GOT3 (cell line): ENCODE data around the gene LAMB1.
"Not testable (repeated sequence)": the region's sequence is repeated elsewhere in the genome, so short reads cannot be mapped to it uniquely, and the experiment has no call there.

Experiments
- DNase-seq: peaks from one replicate; lab custom pipeline; 2025; ENCODE audit warnings: mixed read lengths; lab: John Stamatoyannopoulos, UW

LAMB1 gene

DNA sequence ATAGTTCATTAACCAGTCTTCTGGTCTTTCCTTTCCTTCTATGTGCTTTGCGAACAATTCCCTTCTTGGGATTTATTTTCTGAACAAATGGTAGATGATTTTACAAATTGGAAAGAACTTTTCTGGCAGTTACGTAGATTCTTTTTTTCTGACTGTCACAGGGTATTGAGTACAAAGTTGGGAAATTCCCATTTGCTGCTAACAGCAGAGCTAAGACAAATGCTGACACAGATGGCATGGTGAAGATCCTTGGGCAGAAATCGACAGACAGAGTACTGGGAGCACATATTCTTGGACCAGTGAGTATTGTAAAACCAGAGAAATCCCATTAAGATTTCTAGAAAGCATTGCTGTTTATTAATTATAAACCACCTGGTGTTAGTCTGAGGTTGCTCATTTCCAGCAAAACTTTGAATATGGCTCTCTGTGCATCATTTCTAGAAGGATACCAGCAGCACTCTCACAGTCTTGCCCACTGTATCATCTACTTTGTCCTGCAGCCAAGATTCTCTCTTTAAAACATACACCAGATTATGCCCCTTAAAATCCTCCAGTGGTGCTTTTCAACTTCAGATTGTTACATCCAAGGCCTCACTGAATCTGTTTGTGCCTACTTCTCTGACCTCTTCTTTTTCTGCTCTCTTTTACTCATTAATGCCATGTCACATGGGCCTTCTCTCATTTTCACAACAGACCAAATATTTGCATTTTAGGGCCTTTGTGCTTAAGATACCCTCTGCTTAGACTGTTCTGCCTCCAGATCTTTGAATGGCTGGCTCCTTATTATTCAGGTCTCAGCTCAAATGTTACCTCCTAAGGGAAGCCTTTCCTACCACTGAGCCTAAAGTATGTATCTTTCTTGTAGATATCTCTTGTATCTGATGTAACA lies 85.0 kb downstream of the LAMB1 start:
- DNase-seq: no peak

DNA sequence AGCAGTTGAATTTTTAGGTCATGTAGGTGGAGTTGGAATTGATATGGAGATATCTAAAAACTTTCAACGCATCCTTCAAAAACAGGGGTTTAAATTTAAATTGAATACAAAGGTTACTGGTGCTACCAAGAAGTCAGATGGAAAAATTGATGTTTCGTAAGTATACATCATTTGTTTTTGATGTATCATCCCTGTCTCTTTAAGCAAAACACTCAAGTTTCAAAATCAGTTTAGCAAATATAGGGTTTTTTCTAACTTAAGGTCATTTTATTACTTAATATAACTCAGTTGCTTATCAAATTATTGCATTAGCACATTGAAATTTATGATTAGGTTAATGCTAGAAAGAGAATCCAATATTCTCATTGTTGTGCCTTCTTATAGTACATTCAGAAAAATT lies 87.4 kb downstream of the LAMB1 start:
- no peak for DNase-seq

DNA sequence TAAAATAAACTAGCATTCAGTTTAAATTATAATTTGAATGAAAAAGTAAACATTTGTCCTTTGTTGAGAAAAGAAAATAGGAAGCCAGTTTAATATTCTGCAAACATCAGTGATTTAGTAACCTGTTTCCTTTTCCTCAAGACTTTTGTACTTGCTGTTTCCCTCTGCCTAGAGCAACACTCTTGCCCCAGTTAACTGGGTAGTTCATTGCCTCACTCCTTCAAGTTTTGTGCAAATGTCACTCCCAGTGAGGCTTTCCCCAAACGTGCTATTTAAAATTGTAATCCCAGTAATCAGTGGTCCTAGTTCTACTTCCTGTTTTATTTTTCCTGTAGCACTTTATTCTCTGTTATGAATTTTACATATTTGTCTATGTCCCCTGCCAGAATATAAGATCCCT lies 88.1 kb downstream of the LAMB1 start:
- DNase-seq: no peak

DNA sequence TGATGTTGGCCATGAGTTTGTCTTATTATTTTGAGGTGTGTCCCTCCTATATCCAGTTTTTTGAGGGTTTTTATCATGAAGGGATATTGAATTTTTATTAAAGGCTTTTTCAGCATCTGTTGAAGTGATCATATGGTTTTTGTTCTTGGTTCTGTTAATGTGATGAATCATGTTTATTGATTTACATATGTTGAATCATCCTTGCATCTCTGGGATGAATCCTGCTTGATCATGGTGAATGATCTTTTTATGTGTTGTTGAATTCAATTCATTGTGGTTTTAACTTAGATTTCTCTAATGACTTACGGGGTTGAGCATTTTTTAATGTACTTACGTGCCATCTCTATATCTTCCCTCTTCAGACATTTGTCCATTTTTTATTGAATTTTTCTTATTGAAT lies 89.1 kb downstream of the LAMB1 start:
- DNase-seq: no peak

DNA sequence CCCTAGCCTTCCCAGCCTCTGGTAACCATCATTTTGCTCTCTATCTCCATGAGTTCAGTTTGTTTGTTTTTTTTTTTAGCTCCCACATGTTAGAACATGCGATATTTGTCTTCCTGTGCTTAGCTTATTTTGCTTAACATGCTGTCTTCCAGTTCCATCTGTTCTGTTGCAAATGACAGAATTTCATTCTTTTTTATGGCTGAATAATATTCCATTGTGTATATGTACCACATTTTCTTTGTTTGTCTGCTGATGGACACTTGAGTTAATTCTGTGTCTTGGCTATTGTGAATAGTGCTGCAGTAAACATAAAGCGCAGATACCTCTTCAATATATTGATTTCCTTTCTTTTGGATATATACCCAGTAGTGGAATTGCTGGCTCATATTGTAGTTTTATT lies 91.0 kb downstream of the LAMB1 start:
- no peak for DNase-seq

DNA sequence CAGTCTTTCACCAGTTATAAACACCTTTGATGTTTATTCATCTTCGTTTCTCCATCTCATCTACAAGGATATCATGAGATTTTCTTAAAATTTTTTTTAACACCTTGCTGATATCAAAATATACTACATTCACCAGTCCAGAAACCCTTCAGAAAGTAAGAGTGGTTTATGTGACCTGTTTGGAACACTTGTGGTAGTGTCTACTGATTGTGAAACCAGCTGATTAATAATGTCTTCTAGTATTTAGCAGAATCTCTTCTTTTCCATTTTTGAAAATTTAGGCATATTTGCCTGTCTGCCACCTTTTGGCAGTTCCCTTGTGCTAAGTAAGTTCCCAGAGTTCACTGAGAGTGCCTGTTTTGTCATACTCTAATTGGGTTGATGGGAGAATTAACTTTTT lies 93.5 kb downstream of the LAMB1 start:
- no peak for DNase-seq

DNA sequence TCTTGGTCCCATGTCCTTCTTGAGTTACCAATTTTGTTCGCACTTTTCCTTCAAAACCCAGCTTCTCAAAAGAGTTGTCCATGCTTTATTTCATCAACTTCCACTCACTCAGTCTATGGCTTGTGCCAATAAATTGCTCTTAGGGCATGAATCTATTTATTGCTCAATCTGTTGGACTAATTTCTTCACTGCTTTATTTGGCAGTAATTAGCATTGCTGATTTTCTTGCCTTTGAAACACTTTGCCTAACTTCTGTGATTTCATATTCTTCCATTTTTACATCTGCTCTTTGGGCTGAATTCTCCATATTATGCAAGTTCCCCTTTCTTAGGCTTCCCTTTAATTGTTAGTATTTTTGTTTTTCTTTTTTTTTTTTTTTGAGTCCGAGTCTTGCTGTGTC lies 95.2 kb downstream of the LAMB1 start:
- DNase-seq: no peak

DNA sequence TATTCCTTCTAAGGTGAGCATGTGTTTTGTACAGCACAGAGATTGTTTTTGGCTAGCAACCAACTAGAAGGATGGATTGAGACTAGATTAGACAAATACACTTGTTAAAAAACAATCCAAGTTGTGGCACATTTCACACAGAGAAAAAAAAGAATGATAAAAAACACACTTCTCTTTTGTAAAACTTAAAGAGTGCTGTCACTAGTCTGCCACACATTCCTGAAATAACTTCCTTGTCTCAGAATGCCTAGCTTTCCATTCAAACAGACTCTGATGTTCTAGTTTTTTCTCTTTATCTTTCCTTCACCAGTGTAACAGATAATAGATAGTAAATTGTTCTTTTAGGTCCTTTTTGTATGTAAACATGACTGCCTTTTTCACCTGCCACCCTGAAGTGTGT lies 100.6 kb downstream of the LAMB1 start:
- no peak for DNase-seq

DNA sequence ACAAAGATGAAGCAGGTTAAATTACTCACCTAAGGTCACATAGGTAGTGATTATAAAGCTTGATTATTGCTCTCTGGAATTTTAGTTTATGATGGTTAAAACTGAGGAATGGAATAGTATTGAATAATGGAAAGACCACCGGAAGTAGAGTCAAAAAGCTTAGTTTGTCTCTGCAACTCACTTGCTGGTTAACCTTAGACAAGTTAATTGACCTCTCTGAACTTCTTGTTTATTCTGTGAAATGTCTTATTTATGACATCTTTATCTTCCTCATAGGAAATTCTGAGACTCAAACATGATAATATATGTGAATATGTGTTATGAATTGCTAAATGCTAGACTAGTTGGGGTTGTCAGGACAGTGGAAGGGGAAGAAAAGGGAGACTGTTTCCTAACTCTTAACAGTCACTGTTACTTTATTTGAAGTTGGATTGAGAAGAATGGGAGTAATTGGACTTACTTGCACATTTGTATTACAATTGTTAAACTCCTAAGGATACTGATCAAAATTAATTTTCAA lies 102.4 kb downstream of the LAMB1 start:
- DNase-seq: no peak

DNA sequence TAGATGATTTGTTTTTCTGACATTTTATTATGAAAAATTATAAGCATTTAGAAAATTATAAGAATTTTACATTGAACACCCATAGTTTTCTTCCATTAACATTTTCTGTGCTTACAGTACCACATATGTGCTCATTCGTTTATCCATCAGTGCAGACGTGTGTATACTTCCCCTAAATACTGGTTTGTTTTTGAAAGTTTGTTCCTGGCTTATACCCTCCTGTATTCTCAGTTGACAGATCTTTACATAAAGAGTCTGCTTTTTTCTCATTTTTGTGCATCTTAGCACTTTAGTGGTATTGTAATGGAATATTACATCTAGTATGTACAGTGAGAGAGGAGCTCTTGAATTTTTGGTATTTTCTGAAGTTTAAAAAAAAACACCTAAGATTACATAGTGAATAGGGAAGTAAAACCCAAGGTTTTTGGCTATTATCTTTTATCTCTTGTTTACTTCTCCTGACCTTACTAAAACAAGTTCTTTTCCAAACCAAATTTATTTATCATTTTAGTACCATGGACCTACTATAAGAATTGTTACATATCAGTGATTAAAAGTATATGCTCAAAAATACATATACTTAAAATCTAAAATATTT lies 103.9 kb downstream of the LAMB1 start:
- no peak for DNase-seq

DNA sequence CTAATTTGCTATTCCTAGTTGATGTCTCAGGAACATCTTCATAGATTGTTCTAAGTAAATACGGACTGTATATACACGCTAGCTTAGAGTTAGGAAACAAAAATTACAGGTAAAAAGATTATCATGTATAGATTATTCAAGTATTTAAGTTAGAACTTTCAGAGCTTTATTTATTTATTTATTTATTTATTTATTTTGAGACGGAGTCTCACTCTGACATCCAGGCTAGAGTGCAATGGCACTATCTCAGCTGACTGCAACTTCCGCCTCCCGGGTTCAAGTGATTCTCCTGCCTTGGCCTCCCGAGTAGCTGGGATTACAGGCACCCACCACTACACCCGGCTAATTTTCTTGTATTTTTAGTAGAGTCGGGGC lies 110.6 kb downstream of the LAMB1 start:
- not testable (repeated sequence) for DNase-seq

DNA sequence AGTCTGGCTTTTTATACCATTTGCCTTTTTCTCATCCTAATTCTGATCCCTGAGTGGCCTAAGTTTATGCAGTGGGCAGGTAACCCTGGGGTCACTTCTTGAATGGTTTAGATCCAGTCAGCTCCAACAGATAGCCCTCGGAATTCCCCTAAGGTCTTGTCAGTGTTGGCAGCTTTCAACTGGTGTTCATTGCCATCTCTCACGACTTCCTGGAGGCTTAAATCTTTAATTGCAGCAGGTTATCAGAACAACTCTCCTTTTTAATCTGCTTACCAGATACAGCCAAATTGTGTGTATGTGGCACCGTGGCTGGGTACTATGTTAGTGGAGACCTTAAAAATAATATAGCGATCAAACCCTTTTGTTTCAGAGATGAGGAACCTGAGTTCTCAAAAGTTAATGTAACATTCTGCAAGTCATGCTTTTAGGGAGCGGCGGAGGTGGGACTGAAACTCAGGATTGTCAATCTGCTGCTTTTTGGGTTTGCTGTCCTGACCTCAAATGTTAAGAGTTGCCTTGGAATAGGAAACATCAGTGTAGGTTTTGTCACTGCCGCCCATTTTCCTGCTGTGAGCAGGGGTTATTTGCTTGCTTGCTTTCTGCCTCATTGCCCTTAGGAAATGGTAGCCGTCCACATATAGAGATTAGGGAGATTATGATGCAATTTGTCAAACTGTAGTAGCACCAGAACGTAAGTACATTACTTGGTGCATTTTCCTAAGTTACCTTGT lies 111.2 kb downstream of the LAMB1 start:
- DNase-seq: no peak

DNA sequence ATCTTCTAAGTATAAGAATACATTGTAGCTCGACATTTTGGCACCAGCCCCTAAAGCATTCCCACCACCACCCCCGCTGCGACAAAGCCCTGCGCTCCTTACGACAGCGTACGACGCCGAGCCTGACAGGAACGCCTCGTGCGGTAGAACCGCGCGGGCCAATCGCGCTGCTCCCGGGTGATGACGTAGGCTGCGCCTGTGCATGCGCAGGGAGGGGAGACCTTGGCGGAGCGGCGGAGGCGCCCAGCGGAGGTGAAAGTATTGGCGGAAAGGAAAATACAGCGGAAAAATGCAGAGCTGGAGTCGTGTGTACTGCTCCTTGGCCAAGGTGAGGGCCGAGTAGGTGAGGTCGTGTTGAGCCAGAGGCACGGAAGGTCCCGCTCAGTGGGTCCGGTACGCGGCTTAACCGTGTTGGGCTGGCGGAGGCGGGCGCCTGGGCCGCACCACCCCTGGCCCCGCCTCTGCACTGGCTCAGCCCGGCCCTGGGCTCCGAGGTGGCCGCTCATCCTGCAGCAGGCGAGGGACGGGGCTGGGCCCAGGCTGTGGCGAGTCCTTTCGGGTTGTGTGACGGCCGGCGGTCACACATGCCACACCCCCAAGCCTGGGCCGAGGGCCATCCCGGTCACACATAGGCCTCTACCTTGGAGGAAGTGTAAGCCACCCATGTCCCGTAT lies 111.9 kb downstream of the LAMB1 start, which contains the start of gene DLD:
DLD (plus strand) TSS at position 222 of the 674 bp plus-strand sequence; CDS start at position 290, 68 bp downstream.
- peak; percentile 71 for DNase-seq

DNA sequence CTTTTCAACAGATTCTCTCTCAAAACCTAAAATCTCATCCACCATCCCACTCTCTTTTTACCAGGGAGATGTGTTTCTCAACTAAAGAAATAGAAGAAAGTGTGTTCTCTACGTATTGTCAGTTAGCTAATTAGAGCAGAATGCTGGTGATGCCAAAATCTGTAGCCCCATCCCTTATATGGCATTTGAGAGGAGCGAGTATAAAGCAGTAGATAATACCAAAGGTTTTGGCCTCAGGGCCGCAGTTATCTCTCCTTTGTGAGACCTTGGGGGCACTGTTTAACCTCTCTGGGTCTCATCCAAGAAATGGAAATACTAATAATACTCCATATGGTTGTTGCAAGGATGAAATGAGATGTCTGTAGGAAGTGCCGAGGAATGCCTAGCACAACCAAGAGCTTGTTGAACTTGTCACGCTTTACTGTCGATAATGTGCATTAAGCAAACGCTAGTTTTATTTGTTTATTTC lies 112.4 kb downstream of the LAMB1 start:
- no peak for DNase-seq

DNA sequence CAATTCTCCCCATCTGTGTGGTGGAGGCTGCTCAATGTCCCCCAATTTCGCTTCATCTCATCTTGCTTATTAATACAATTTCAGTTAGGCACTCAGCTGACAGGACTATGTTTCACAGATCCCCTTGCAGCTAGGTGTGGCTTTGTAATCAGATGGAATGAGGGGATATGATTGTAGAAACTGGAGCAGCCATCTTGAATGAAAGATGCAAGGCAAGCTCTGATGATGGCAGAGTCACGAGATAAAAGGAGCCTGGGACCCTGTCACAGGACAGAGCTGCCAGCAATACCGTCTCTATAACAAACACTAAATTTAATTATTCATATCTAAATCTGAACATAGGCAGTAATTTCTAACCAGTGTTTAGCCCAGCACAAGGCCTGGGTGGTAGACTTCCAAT lies 113.0 kb downstream of the LAMB1 start:
- DNase-seq: no peak

DNA sequence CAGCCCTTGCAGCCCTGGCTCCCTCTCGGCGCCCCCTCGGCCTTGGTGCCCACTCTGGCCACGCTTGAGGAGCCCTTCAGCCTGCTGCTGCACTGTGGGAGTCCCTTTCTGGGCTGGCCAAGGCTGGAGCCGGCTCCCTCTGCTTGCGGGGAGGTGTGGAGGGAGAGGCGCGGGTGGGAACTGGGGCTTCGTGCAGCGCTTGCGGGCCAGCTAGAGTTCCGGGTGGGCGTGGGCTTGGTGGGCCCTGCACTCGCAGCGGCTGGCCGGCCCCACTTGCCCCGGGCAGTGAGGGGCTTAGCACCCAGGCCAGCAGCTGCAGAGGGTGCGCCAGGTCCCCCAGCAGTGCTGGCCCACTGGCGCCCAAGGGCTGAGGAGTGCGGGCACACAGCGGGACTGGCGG lies 115.1 kb downstream of the LAMB1 start:
- DNase-seq: not testable (repeated sequence)

DNA sequence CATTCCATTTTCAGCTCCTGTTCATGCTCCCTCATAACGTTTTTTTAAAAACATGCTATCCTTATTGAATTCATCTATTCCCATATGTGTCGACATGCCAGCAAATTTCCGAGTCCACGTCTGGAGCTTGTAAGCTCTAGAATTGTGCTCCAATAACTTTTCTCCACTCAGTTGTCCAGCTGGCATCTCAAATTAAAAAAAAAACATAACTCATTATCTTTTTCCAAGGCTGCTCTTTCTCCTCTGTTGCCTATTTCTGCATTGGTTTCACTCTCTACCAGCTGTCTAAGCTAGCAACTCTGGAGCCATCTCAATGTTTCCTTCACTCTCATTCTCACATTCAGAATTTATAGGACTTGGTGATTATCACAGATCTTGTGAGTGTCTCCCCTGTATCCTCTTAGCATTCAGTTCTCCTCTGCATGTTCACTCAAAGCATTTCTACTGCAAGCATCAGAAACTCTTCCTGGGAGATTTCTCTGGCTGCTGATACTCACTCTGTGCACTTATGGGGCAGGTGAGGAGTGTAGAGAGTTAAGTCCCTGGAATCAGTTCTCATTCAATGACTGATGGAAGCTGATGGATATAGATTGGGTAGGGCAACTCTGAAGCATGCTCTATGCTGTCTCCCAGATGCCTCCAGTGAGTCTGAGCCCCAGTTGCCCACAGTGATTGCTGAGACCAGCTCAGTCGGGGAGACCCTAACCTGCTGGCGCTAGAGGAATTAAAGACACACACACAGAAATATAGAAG lies 118.7 kb downstream of the LAMB1 start:
- no peak for DNase-seq

DNA sequence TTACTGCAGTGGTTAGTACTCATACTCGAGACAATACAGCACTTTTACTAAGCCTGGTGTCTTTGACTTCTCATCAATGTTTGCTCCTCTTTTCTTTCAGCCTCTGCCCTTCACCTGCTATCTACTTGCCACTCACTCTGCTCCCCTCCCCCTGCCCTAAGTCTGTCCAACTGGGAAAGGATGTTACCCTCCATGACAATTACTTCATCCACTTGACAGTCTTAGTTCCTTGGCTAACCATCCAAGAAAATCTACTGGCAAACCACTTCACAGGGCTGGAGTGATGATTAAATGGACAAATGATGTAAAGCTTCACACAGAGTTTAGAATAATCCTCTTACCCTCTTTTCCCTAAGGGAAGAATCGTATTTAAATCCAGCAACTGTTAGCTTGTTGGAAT lies 120.2 kb downstream of the LAMB1 start:
- DNase-seq: no peak

DNA sequence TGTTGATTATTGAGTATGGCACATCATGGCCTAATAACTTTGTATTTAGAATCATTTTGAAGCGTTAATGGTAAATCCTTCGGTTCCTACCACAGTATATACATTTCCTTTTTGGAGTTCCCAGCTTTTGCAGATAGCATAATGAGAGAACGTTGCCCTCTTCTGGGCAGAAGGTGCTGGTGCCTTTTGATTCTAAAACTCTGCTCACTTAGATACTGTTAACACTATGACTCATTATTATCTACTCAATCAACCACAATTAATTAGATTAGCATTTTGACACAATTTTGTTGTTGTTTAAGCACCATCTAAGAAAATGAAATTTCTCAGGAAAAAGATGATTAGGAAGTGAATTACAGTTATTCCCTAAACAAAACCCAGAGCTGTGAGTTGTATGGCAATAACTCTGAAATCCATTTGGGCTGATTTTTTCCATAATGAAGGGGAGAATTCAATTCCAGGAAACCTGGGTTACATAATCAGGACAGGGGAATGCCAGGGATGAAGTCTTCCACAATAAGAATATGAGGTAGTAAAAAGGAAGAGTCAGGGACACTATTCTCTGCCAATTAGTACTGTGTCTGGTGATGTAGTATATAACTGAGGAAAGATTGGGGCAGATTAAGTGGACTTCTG lies 123.4 kb downstream of the LAMB1 start:
- no peak for DNase-seq

DNA sequence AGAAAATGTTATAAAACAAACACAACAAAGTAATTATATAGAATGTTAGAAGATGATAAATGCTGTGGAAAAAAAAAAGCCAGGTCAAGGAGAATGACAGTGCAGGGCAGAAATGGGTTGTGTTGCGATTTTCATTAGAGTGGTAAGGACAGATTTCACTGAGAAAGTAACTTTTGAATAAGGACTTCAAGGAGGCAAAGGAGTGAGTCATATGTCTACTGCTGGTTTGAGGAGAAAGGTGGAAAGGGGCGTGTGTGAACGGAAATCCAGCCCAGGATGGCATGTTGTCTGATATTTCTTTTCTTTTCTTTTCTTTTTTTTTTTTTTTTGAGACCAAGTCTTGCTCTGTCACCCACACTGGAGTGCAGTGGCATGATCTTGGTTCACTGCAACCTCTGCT lies 124.3 kb downstream of the LAMB1 start:
- no peak for DNase-seq
